Activated CD4-positive, alpha-beta T cell treated with anti-CD3 and anti-CD28 coated beads for 24 hours (primary cell): ENCODE results near the gene IQSEC1.
"Not testable (repeated sequence)": the region's sequence is repeated elsewhere in the genome, so short reads cannot be mapped to it uniquely, and the experiment has no call there.

Experiments
- DNase-seq, 2 donors: peaks; one replicate each; pipeline ENCODE4 v3.0.0-alpha.2; 2020; ENCODE audit warnings: low read depth in 2 of 2

IQSEC1 gene

GRCh38 chr3:12870942-12871341 lies 202.3 kb downstream of the IQSEC1 start:
- no peak for DNase-seq

GRCh38 chr3:12869035-12869621 lies 204.1 kb downstream of the IQSEC1 start:
- DNase-seq, result peak in 1 of 2 donors; percentile 31

GRCh38 chr3:12868039-12869034 lies 204.9 kb downstream of the IQSEC1 start:
- DNase-seq, result peak; percentile 32 to 52

- DNase-seq, result no peak
Observed at GRCh38 chr3:12866836-12867235, 206.4 kb downstream of the IQSEC1 start.

- no peak for DNase-seq
Observed at GRCh38 chr3:12865271-12865670, 208.0 kb downstream of the IQSEC1 start.

- no peak for DNase-seq
Observed at GRCh38 chr3:12862387-12862786, 210.8 kb downstream of the IQSEC1 start.

- no peak for DNase-seq
Observed at GRCh38 chr3:12861611-12862010, 211.6 kb downstream of the IQSEC1 start.

GRCh38 chr3:12859840-12860239 lies 213.4 kb downstream of the IQSEC1 start:
- no peak for DNase-seq

GRCh38 chr3:12856626-12857025 lies 216.6 kb downstream of the IQSEC1 start:
- no peak for DNase-seq

- DNase-seq, result no peak
Observed at GRCh38 chr3:12854565-12854964, 218.7 kb downstream of the IQSEC1 start.

GRCh38 chr3:12853847-12854246 lies 219.4 kb downstream of the IQSEC1 start:
- DNase-seq, result not testable (repeated sequence)

- no peak for DNase-seq
Observed at GRCh38 chr3:12852201-12852600, 221.0 kb downstream of the IQSEC1 start.
